Endothelial cell of umbilical vein (primary cell): ENCODE measurements around the gene TMEM129. TPM values are rescaled to one million over a fixed set of nuclear protein-coding genes. Genes with fewer than 3 reads are reported as not detected.

Experiments
- BruUV-seq: library from RNA; stranded (reverse); fragments of 400-500 nt; replicated peaks from 2 replicates; lab custom pipeline; 2021; lab: Mats Ljungman, UMichigan
- CTCF ChIA-PET: fragments of 300-600, 350-600 bp; sonication (Branson Sonifier 250); formaldehyde crosslinking; loops from one replicate; lab custom pipeline; 2021; ENCODE audit warnings: antibody characterized with exemption, inconsistent platforms; lab: Charles Lee
- POLR2A ChIA-PET: fragments of 300-600, 350-600 bp; sonication (Branson Sonifier 250); formaldehyde crosslinking; loops from one replicate; lab custom pipeline; 2021; ENCODE audit warnings: antibody characterized with exemption, inconsistent platforms; lab: Charles Lee
- DNase-seq: peaks from one replicate; pipeline ENCODE4 v3.0.0-alpha.2; 2011; ENCODE audit warnings: low read depth, low spot score
- FAIRE-seq: peaks from 2 replicates; lab custom pipeline; 2011; peaks lifted over from hg19 to GRCh38; lab: Jason Lieb, UNC
- H2AFZ ChIP-seq: 2 replicates; pipeline ENCODE4 v1.6.0; 2012; ENCODE audit warnings: low read depth, low read length, control low read depth, inconsistent platforms
- H3K27ac ChIP-seq: 2 replicates; pipeline ENCODE4 v1.5.1; 2011; ENCODE audit warnings: low read depth, mild to moderate bottlenecking, control low read depth, low read length, moderate library complexity; ENCODE audit not compliant: insufficient read depth
- H3K27me3 ChIP-seq, 2 experiments: 2 replicates each; pipeline versions ENCODE4 v1.6.0 to v1.6.1; 2011; ENCODE audit warnings: low read length in 2 of 2, mixed read lengths in 1 of 2; ENCODE audit not compliant: control insufficient read depth in 2 of 2, insufficient read depth in 2 of 2
- H3K36me3 ChIP-seq, 2 experiments: 2 replicates in 1 of 2; 3 replicates in 1 of 2; pipeline ENCODE4 v1.5.1; 2011; ENCODE audit warnings: low read length in 2 of 2, mild to moderate bottlenecking in 1 of 2, moderate library complexity in 1 of 2; ENCODE audit not compliant: control insufficient read depth in 2 of 2, insufficient read depth in 2 of 2; ENCODE audit errors: extremely low read depth in 1 of 2
- H3K4me1 ChIP-seq: 3 replicates; pipeline ENCODE4 v1.5.1; 2011; ENCODE audit warnings: mild to moderate bottlenecking, low read length; ENCODE audit not compliant: control insufficient read depth, insufficient read depth; ENCODE audit errors: extremely low read depth
- H3K4me2 ChIP-seq: 2 replicates; pipeline ENCODE4 v1.6.1; 2011; ENCODE audit warnings: low read length, control low read depth, mixed read lengths; ENCODE audit not compliant: insufficient read depth
- H3K4me3 ChIP-seq, 3 experiments: fragments of 200-600 bp in 1 of 3; sonication (generic), shearing (Covaris generic) in 1 of 3; replicated peaks in 1 of 3; 2 replicates each; pipeline ENCODE4 v1.5.1; 2011 to 2016; ENCODE audit warnings: control low read depth in 3 of 3, low read length in 3 of 3, mild to moderate bottlenecking in 2 of 3, inconsistent platforms in 1 of 3, low read depth in 1 of 3, moderate library complexity in 1 of 3; ENCODE audit not compliant: insufficient read depth in 1 of 3
- H3K79me2 ChIP-seq: 2 replicates; pipeline ENCODE4 v1.6.0; 2012; ENCODE audit warnings: low read length, inconsistent platforms; ENCODE audit not compliant: control insufficient read depth, insufficient read depth
- H3K9ac ChIP-seq: replicated peaks from 2 replicates; pipeline ENCODE3; 2011; ENCODE audit warnings: low read length, control low read depth; ENCODE audit not compliant: insufficient read depth; ENCODE audit errors: extremely low read depth
- H3K9me1 ChIP-seq: replicated peaks from 3 replicates; pipeline ENCODE4 v1.6.0; 2011; ENCODE audit warnings: mild to moderate bottlenecking, low read length; ENCODE audit not compliant: control insufficient read depth, insufficient read depth; ENCODE audit errors: extremely low read depth
- H3K9me3 ChIP-seq: replicated peaks from 2 replicates; pipeline ENCODE4 v1.5.1; 2012; ENCODE audit warnings: low read length, inconsistent platforms; ENCODE audit not compliant: control insufficient read depth, insufficient read depth
- H4K20me1 ChIP-seq: replicated peaks from 2 replicates; pipeline ENCODE3; 2011; ENCODE audit warnings: mild to moderate bottlenecking, low read length; ENCODE audit not compliant: control insufficient read depth, insufficient read depth; ENCODE audit errors: extremely low read depth
- CTCF ChIP-seq, 2 donors: IDR thresholded peaks; 1 replicate in 1 of 2; 2 replicates in 1 of 2; pipeline ENCODE4 v1.5.1; 2011; ENCODE audit warnings: low read length in 2 of 2, mild to moderate bottlenecking in 2 of 2, moderate library complexity in 2 of 2, control low read depth in 1 of 2, inconsistent platforms in 1 of 2, low read depth in 1 of 2; ENCODE audit not compliant: insufficient read depth in 1 of 2; ENCODE audit errors: extremely low read depth in 1 of 2
- EZH2 ChIP-seq: IDR thresholded peaks from 2 replicates; pipeline ENCODE4 v1.6.1; 2012; ENCODE audit warnings: borderline replicate concordance, low read depth, mild to moderate bottlenecking, moderate library complexity, low read length, inconsistent platforms; ENCODE audit not compliant: severe bottlenecking
- FOS ChIP-seq: IDR thresholded peaks from 2 replicates; pipeline ENCODE4 v1.6.1; 2011; ENCODE audit warnings: mild to moderate bottlenecking, low read length, moderate library complexity, borderline replicate concordance; ENCODE audit not compliant: insufficient read depth
- GATA2 ChIP-seq: IDR thresholded peaks from 2 replicates; pipeline ENCODE4 v1.7.0; 2011; ENCODE audit warnings: low read depth, mild to moderate bottlenecking, moderate library complexity, mixed read lengths, low read length; ENCODE audit not compliant: insufficient read length, insufficient read depth
- JUN ChIP-seq: IDR thresholded peaks from 2 replicates; pipeline ENCODE4 v1.6.1; 2011; ENCODE audit warnings: borderline replicate concordance, low read depth; ENCODE audit not compliant: insufficient read length, insufficient read depth
- MAX ChIP-seq: IDR thresholded peaks from 2 replicates; pipeline ENCODE4 v1.6.1; 2011; ENCODE audit not compliant: insufficient read depth, insufficient read length
- MYC ChIP-seq: IDR thresholded peaks from one replicate; pipeline ENCODE4 v1.6.1; 2011; ENCODE audit warnings: mild to moderate bottlenecking, low read depth, low read length
- POLR2A ChIP-seq: IDR thresholded peaks from 2 replicates; pipeline ENCODE4 v1.6.1; 2012; ENCODE audit warnings: low read depth, mild to moderate bottlenecking, control low read depth, low read length
- POLR2AphosphoS5 ChIP-seq: IDR thresholded peaks from 2 replicates; pipeline ENCODE4 v1.6.1; 2012; ENCODE audit warnings: low read depth, mild to moderate bottlenecking, control low read depth, low read length, moderate library complexity; ENCODE audit not compliant: insufficient read depth
- dilution Hi-C: fragments of 300-500 bp; cut with MboI; formaldehyde crosslinking; loops from one replicate; pipeline ENCODE4 v1.15.0; 2019; ENCODE audit warnings: low sequenced_read_pairs; ENCODE audit not compliant: extremely low pct_ligation_motif_present
- intact Hi-C: fragments of 100-400 bp; cut with micrococcal nuclease; formaldehyde crosslinking; loops from one replicate; pipeline ENCODE4 v1.10.0; 2022
- polyA plus RNA-seq, 4 experiments: library from polyadenylated mRNA; depleted of rRNA in 3 of 4; stranded (reverse) in 3 of 4; unstranded in 1 of 4; fragments of >200 nt; gene quantifications; 2 replicates each; pipeline versions ENCODE4 v1.2.1 to v1.2.3, GENCODE V29; 2011 to 2012; ENCODE audit warnings: missing spikeins in 1 of 4
- total RNA-seq: library from RNA; stranded (reverse); gene quantifications from 2 replicates; pipeline ENCODE4 v1.2.3, GENCODE V29; 2021

TMEM129 gene
- total and polyA plus RNA-seq, 2 donors (not counting 3 experiments of a cell fraction or from before 2014, with no cell fraction given), result 23.2 to 33.2 TPM

GRCh38 chr4:1682860-1683259 is 38.3 kb downstream of the TMEM129 start:
- BruUV-seq, result no TSS peak
- Histone ChIP-seq H3K27me3 (no peaks in the 10 kb centered on the region), H3K4me1 (peaks cover 10% of the 10 kb centered on the region), H3K27ac (no peak overlapping the region), H3K4me2 (peak overlapping the region; percentile 81), H3K36me3 (no peaks in the 10 kb centered on the region), H3K79me2 (no peaks in the 10 kb centered on the region), H3K9ac (no peak overlapping the region), H2AFZ (peak overlapping the region; percentile 90), H3K4me3 (peak overlapping the region in 1 of 3 experiments; percentile 47), H4K20me1 (no peaks in the 10 kb centered on the region), H3K9me3 (no peaks in the 10 kb centered on the region), H3K9me1 (no peaks in the 10 kb centered on the region)
- DNase-seq (no peak), FAIRE-seq (no peak)
- intact Hi-C loops, result no loop called here
- POLR2A ChIA-PET, result no interaction called here
- CTCF ChIA-PET, result interaction anchor here (1.5 to 2.1 kb wide), 2 partner anchors 10 to 44 kb away, joined by 3 to 14 read pairs; no protein-coding TSS in a partner anchor
- no peak for TF ChIP-seq MAX
- no peak for TF ChIP-seq POLR2AphosphoS5
- TF ChIP-seq POLR2A, result no peak
- dilution Hi-C loops, result no loop called here

GRCh38 chr4:1678244-1678643 is 42.9 kb downstream of the TMEM129 start:
- FAIRE-seq, result no peak
- dilution Hi-C loops, result no loop called here

More at GRCh38 chr4:1678244-1678643, 42.9 kb downstream of the TMEM129 start:
- no peak for TF ChIP-seq MYC
- TF ChIP-seq POLR2AphosphoS5, result no peak
- TF ChIP-seq POLR2A, result no peak
- no peak for TF ChIP-seq MAX
- TF ChIP-seq FOS, result no peak
- no peak for TF ChIP-seq GATA2
- TF ChIP-seq CTCF (IDR thresholded peaks at IDR 0.05; ENCODE audit: extremely low read depth in 1 of 2, insufficient read depth in 1 of 2, low read depth in 1 of 2, low read length in 2 of 2), result no peak
- no peak for TF ChIP-seq JUN
- no peak for TF ChIP-seq EZH2
- ChIA-PET POLR2A (no interaction called here), CTCF (interaction anchor here (0.9 kb wide), 1 partner anchor 18 kb away, joined by 3 read pairs; no protein-coding TSS in a partner anchor)
- Histone ChIP-seq H3K9me1 (no peaks in the 10 kb centered on the region), H3K27ac (no peak overlapping the region), H3K9ac (no peak overlapping the region), H3K36me3 (no peaks in the 10 kb centered on the region), H3K27me3 (no peaks in the 10 kb centered on the region), H3K79me2 (no peaks in the 10 kb centered on the region), H2AFZ (no peak overlapping the region), H3K4me2 (no peak overlapping the region), H3K4me1 (peaks cover 3% of the 10 kb centered on the region), H3K4me3 (no peak overlapping the region), H3K9me3 (no peaks in the 10 kb centered on the region), H4K20me1 (no peaks in the 10 kb centered on the region)
- BruUV-seq, result no TSS peak
- intact Hi-C loops, result no loop called here
- no peak for DNase-seq
